ENCODE data around the gene DFFB.

DNA sequence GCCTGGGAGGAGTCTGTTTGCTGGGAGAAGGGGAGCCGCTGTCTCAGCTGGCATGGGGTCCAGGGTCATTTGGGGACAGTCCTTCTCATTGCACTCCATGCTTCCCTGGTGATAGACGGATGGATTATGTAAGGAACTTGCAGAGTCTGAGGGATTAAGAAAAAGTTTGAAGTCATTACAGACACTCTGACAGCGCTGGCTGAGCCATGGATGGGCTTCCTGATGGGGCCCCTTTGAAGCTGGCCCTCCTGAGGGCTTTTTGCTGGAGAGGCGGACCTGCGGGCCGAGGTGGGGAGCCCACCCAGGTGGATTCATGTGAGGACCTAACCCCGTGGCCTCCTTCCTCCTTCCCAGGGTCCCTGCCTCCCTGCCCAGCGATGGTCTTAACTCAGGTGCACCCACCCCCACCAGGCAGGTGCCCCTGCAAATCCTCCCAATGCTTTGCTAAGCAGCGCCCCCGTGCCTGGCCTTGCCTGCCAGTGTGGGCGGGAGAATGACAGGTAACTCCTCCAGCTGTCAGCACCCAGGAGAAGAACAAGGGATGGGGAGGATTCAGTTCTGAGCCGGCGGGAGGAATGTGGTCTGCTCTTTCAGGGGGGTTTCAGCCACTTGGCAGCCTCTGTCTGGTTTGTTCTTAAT is 67.0 kb downstream of the DFFB start:
- TF ChIP-seq JUNB (CRISPR knock-in tag; conservative IDR thresholded peaks at IDR 0.05), result no peak
- no peak for TF ChIP-seq CBX3 (IDR thresholded peaks at IDR 0.05; ENCODE audit: borderline replicate concordance in 1 of 2, low read length in 2 of 2)
- TF ChIP-seq ZNF280B (CRISPR knock-in tag; IDR thresholded peaks at IDR 0.05), result no peak
- TF ChIP-seq POLR2A (conservative IDR thresholded peaks at IDR 0.05), result no peak

Measured in K562 (cell line).